Calu3 (cell line): ENCODE results near the gene PITPNM3. TPM values are rescaled to one million over a fixed set of nuclear protein-coding genes. Genes with fewer than 3 reads are reported as not detected.
"Not testable (repeated sequence)": the region's sequence is repeated elsewhere in the genome, so short reads cannot be mapped to it uniquely, and the experiment has no call there.

Source experiments
- BruUV-seq: library from RNA; stranded (reverse); fragments of 400-500 nt; replicated peaks from 2 replicates; lab custom pipeline; 2021; lab: Mats Ljungman, UMichigan
- CTCF ChIA-PET: fragments of 300-600 bp; sonication (Branson Sonifier 250); formaldehyde crosslinking; loops from one replicate; lab custom pipeline; 2022; ENCODE audit warnings: antibody characterized with exemption; lab: Charles Lee
- DNase-seq: peaks from one replicate; pipeline ENCODE4 v3.0.0; 2022
- H3K27ac Mint-ChIP-seq: one replicate; pipeline ENCODE4 v1.8.0; 2022; ENCODE audit warnings: mixed read lengths; ENCODE audit not compliant: unreplicated experiment
- H3K27me3 Mint-ChIP-seq: one replicate; pipeline ENCODE4 v1.8.0; 2022; ENCODE audit warnings: mixed read lengths; ENCODE audit not compliant: unreplicated experiment
- H3K36me3 Mint-ChIP-seq: one replicate; pipeline ENCODE4 v1.8.0; 2022; ENCODE audit warnings: mild to moderate bottlenecking, moderate library complexity, mixed read lengths; ENCODE audit not compliant: insufficient read depth, unreplicated experiment
- H3K4me1 Mint-ChIP-seq: one replicate; pipeline ENCODE4 v1.8.0; 2022; ENCODE audit warnings: mild to moderate bottlenecking, low read depth, mixed read lengths; ENCODE audit not compliant: unreplicated experiment
- H3K4me3 Mint-ChIP-seq: one replicate; pipeline ENCODE4 v1.8.0; 2022; ENCODE audit warnings: mild to moderate bottlenecking, low read depth, moderate library complexity, mixed read lengths; ENCODE audit not compliant: unreplicated experiment
- H3K9me3 Mint-ChIP-seq: one replicate; pipeline ENCODE4 v1.8.0; 2022; ENCODE audit warnings: low read depth, mixed read lengths; ENCODE audit not compliant: unreplicated experiment
- intact Hi-C: fragments of 100-400 bp; cut with micrococcal nuclease; formaldehyde crosslinking; loops from one replicate; pipeline ENCODE4 v1.10.0; 2022; ENCODE audit not compliant: unreplicated experiment
- total RNA-seq: library from RNA; stranded (reverse); gene quantifications from 2 replicates; pipeline ENCODE4 v1.2.3, GENCODE V29; 2022
- TF ChIP-seq, protein P1 (sequence below): fragments of 200-600 bp; IDR thresholded peaks from one replicate; pipeline ENCODE4 v1.8.0; 2022; ENCODE audit warnings: antibody characterized with exemption; ENCODE audit not compliant: unreplicated experiment

The PITPNM3 gene
- total RNA-seq, 1 experiment from 2014 or later: 10.7 TPM

DNA sequence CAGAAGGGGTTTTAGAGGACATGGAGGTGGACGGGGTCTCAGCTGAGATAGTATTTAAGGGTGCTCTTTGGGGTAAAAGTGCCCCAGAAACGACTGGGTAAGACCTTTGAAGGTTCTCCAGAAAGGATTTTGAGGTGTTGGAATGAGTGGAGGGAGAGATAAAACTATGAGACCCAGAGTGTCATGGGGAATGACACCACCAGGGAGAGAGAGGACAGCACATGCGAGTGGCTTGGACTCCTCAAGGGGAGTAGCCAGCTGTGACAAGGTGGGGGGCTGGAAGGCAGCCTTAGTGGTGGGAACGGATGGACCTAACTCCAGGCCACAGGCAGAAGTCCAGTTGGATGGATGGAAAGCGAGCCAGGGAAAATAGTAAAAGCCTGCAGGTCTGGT is 19.2 kb upstream of the PITPNM3 start:
- BruUV-seq: no TSS peak
- H3K36me3 Mint-ChIP-seq: peaks cover 8% of the 10 kb centered on the region
- no peak overlapping the region for H3K27ac Mint-ChIP-seq
- H3K27me3 Mint-ChIP-seq: no peaks in the 10 kb centered on the region
- TF ChIP-seq, protein P1, sequence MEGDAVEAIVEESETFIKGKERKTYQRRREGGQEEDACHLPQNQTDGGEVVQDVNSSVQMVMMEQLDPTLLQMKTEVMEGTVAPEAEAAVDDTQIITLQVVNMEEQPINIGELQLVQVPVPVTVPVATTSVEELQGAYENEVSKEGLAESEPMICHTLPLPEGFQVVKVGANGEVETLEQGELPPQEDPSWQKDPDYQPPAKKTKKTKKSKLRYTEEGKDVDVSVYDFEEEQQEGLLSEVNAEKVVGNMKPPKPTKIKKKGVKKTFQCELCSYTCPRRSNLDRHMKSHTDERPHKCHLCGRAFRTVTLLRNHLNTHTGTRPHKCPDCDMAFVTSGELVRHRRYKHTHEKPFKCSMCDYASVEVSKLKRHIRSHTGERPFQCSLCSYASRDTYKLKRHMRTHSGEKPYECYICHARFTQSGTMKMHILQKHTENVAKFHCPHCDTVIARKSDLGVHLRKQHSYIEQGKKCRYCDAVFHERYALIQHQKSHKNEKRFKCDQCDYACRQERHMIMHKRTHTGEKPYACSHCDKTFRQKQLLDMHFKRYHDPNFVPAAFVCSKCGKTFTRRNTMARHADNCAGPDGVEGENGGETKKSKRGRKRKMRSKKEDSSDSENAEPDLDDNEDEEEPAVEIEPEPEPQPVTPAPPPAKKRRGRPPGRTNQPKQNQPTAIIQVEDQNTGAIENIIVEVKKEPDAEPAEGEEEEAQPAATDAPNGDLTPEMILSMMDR: no peak
- H3K4me1 Mint-ChIP-seq: peaks cover 12% of the 10 kb centered on the region
- H3K9me3 Mint-ChIP-seq: no peaks in the 10 kb centered on the region
- intact Hi-C loops: no loop called here
- H3K4me3 Mint-ChIP-seq: no peak overlapping the region
- DNase-seq: no peak
- CTCF ChIA-PET: no interaction called here

DNA sequence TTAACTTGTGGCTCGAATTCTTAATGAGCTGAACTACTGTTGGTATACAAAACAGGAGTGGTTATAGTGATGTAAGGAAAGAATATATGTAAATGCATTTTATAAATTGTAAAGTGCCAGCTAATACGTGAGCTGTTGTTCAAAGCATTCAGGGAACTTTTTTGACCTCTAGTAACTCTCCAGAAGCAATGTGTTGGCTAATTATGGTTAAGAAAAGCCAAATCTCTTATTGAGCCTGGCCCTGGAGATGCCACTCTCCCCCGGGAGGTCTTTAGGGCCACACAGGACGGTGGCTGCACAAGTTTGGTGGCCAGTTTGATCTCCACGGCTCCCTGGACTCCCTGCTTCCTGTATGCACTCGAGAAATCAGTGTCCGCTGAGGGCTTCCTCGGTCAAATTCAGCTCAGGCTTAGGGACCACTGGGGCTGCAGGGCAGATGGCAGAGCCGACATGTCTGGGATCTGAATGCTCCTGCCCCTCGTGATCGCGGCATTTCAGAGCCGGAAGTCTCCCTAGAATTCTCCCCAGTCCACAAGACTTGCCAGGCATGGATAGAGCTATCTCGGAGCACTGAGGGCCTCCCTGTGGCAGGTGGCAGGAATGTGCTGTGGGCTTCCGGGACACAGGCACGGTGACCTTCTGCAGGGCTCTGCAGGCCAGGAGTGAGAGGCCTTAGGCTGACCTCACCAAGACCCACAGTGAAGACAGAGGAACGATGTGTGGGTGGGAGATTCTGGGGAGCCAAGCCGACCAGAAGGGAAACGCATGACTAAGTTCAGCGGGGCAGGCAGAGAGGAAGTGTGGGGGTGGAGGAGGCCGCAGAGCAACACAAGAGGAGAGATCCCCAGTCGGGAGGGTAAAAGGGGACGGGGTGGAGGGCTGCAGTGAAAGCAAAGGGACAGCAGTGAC is 18.6 kb upstream of the PITPNM3 start:
- Mint-ChIP-seq H3K36me3 (peaks cover 8% of the 10 kb centered on the region), H3K4me1 (peaks cover 12% of the 10 kb centered on the region), H3K27ac (no peak overlapping the region), H3K9me3 (no peaks in the 10 kb centered on the region), H3K27me3 (no peaks in the 10 kb centered on the region), H3K4me3 (no peak overlapping the region)
- TF ChIP-seq, protein P1: peak; percentile 11
- intact Hi-C loops: no loop called here
- DNase-seq: no peak
- CTCF ChIA-PET: no interaction called here
- no TSS peak for BruUV-seq

DNA sequence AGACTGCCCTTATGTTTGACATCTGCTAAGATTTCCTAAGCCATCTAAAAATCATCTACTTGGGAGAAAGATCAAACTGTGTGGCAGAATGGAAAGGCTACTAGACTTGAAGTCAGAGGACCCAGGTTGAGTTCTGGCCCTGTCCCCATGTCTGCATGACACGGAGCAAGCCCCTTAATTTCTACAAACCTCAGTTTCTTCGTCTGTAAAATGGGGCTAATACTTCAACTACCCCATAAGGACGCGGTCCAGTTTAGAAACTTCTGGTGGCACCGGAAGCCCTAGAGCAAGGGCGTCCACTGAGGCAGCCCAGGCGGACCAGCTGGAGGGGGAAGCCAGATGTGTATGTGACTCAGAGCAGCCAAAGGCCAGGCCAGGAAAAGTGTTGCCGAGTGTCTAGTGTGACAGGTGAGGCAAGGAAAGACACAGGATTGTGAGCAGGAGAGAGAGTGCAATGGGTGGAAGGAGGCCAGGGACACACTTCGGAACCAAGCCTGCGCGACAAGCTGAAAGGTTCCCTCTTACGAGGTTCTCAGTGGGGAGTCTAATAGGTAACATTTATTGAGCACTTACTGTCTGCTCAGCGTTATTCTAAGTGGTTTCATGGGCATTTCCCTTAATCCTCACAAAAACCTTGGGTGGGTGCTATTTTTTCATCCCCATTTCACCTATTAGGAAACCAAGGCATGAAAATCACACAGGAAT is 17.8 kb upstream of the PITPNM3 start:
- peaks cover 12% of the 10 kb centered on the region for H3K4me1 Mint-ChIP-seq
- H3K27ac Mint-ChIP-seq: no peak overlapping the region
- no peak for DNase-seq
- H3K36me3 Mint-ChIP-seq: peaks cover 8% of the 10 kb centered on the region
- CTCF ChIA-PET: no interaction called here
- no peak overlapping the region for H3K4me3 Mint-ChIP-seq
- intact Hi-C loops: no loop called here
- TF ChIP-seq, protein P1: no peak
- no peaks in the 10 kb centered on the region for H3K27me3 Mint-ChIP-seq
- BruUV-seq: no TSS peak
- no peaks in the 10 kb centered on the region for H3K9me3 Mint-ChIP-seq

DNA sequence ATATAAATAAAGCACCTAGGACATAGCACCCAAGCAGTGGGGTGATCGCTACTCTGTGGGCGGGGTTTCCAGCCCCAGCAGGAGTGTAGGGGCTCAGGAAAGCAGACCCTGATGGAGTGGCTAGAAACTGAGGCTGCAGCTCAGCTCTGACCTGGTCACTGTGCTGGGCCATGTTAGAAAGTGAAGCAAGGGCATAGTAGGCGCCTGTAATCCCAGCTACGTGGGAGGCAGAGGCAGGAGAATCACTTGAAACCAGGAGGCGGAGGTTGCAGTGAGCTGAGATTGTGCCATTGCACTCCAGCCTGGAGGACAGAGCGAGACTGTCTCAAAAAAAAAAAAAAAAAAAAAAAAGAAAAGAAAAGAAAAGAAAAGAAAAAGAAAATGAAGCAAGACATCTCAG is 17.1 kb upstream of the PITPNM3 start:
- H3K36me3 Mint-ChIP-seq, intact Hi-C loops, H3K4me3 Mint-ChIP-seq, H3K27me3 Mint-ChIP-seq, BruUV-seq, H3K9me3 Mint-ChIP-seq, DNase-seq, H3K27ac Mint-ChIP-seq: not testable (repeated sequence)
- peaks cover 12% of the 10 kb centered on the region for H3K4me1 Mint-ChIP-seq
- CTCF ChIA-PET: interaction anchor here (0.7 kb wide), 1 partner anchor 280 kb away, joined by 3 read pairs; no protein-coding TSS in a partner anchor
